GM19452 (cell line): Measurements from ENCODE around the gene KATNAL1.

Source experiments
- ATAC-seq: cut with Tn5 transposase; IDR thresholded peaks from one replicate; pipeline ENCODE4 v1.9.1; 2021; ENCODE audit not compliant: unreplicated experiment

KATNAL1 gene

GRCh38 chr13:30307194-30307970 is at the start of gene KATNAL1:
TSS of gene KATNAL1 (minus strand) at chr13:30307551. CDS start at chr13:30283777, 23,774 bp downstream.
- peak; percentile 57 for ATAC-seq

- no peak for ATAC-seq
Observed at GRCh38 chr13:30355839-30356238, 48.5 kb upstream of the KATNAL1 start.

- no peak for ATAC-seq
Observed at GRCh38 chr13:30355384-30355699, 48.0 kb upstream of the KATNAL1 start.

GRCh38 chr13:30354493-30355383 is 47.4 kb upstream of the KATNAL1 start:
- ATAC-seq, result no peak

GRCh38 chr13:30353471-30354215 is 46.3 kb upstream of the KATNAL1 start:
- ATAC-seq, result no peak

- ATAC-seq, result no peak
Observed at GRCh38 chr13:30353060-30353459, 45.7 kb upstream of the KATNAL1 start.

- ATAC-seq, result no peak
Observed at GRCh38 chr13:30352121-30352520, 44.8 kb upstream of the KATNAL1 start.

- no peak for ATAC-seq
Observed at GRCh38 chr13:30346789-30347167, 39.4 kb upstream of the KATNAL1 start.

- ATAC-seq, result no peak
Observed at GRCh38 chr13:30346153-30346788, 38.9 kb upstream of the KATNAL1 start.

- ATAC-seq, result no peak
Observed at GRCh38 chr13:30345426-30346100, 38.2 kb upstream of the KATNAL1 start.

- no peak for ATAC-seq
Observed at GRCh38 chr13:30341815-30342570, 34.6 kb upstream of the KATNAL1 start.

GRCh38 chr13:30340331-30341250 is 33.2 kb upstream of the KATNAL1 start:
- no peak for ATAC-seq

GRCh38 chr13:30339738-30340330 is 32.5 kb upstream of the KATNAL1 start:
- ATAC-seq, result no peak

- ATAC-seq, result no peak
Observed at GRCh38 chr13:30338952-30339351, 31.6 kb upstream of the KATNAL1 start.

GRCh38 chr13:30338331-30338851 is 31.0 kb upstream of the KATNAL1 start:
- ATAC-seq, result no peak

GRCh38 chr13:30337061-30337610 is 29.8 kb upstream of the KATNAL1 start:
- no peak for ATAC-seq

GRCh38 chr13:30334663-30335386 is 27.5 kb upstream of the KATNAL1 start:
- ATAC-seq, result no peak
